H1 (cell line): Measurements from ENCODE around the gene MRPS12. TPM values are rescaled to one million over a fixed set of nuclear protein-coding genes. Genes with fewer than 3 reads are reported as not detected.

Experiments
- CTCF ChIA-PET: fragments of 300-600 bp; sonication (Branson Sonifier 250); formaldehyde crosslinking; loops from one replicate; lab custom pipeline; 2021; ENCODE audit not compliant: partially characterized antibody; lab: Charles Lee
- POLR2A ChIA-PET: fragments of 300-600 bp; sonication (Branson Sonifier 250); formaldehyde crosslinking; loops from one replicate; lab custom pipeline; 2021; ENCODE audit warnings: inconsistent platforms; ENCODE audit not compliant: partially characterized antibody; lab: Charles Lee
- DNase-seq, 2 experiments: peaks; one replicate each; pipeline versions ENCODE4 v3.0.0 to v3.0.0-alpha.2; 2010 to 2022; ENCODE audit warnings: low spot score in 2 of 2, low read depth in 1 of 2, mixed read lengths in 1 of 2
- FAIRE-seq: peaks from 2 replicates; lab custom pipeline; 2011; peaks lifted over from hg19 to GRCh38; lab: Jason Lieb, UNC
- H2AFZ ChIP-seq: 2 replicates; pipeline ENCODE4 v1.8.1; 2012; ENCODE audit warnings: low read length, inconsistent platforms
- H2AK5ac ChIP-seq: 2 replicates; pipeline ENCODE4 v1.6.1; 2013; ENCODE audit warnings: low read depth, low read length
- H2BK120ac ChIP-seq: replicated peaks from 2 replicates; pipeline ENCODE3; 2013; ENCODE audit warnings: low read depth, low read length, inconsistent platforms
- H2BK12ac ChIP-seq: 2 replicates; pipeline ENCODE4 v1.6.1; 2013; ENCODE audit warnings: low read depth, low read length
- H2BK15ac ChIP-seq: 2 replicates; pipeline ENCODE4 v1.6.1; 2013; ENCODE audit warnings: low read length
- H2BK20ac ChIP-seq: 2 replicates; pipeline ENCODE4 v1.6.1; 2013; ENCODE audit warnings: low read length
- H2BK5ac ChIP-seq: 2 replicates; pipeline ENCODE4 v1.6.1; 2013; ENCODE audit warnings: low read depth, low read length
- H3K14ac ChIP-seq: 2 replicates; pipeline ENCODE4 v1.6.1; 2013; ENCODE audit warnings: inconsistent platforms; ENCODE audit not compliant: insufficient read length
- H3K18ac ChIP-seq: 2 replicates; pipeline ENCODE4 v1.6.1; 2013; ENCODE audit warnings: low read length; ENCODE audit errors: extremely low read depth
- H3K23ac ChIP-seq: 2 replicates; pipeline ENCODE4 v1.6.1; 2013; ENCODE audit warnings: inconsistent platforms; ENCODE audit not compliant: insufficient read length
- H3K23me2 ChIP-seq: 2 replicates; pipeline ENCODE4 v1.6.1; 2013; ENCODE audit warnings: low read depth, low read length
- H3K27ac ChIP-seq: 2 replicates; pipeline ENCODE4 v1.6.1; 2011; ENCODE audit warnings: low read depth, low read length, inconsistent platforms
- H3K27me3 ChIP-seq, 4 experiments: replicated peaks in 1 of 4; 1 replicate in 1 of 4; 2 replicates in 3 of 4; pipeline versions ENCODE4 v1.6.1 to v1.8.1; 2011 to 2013; ENCODE audit warnings: low read length in 3 of 4, mild to moderate bottlenecking in 3 of 4, inconsistent platforms in 2 of 4, mixed read lengths in 2 of 4, moderate library complexity in 1 of 4; ENCODE audit not compliant: control insufficient read depth in 3 of 4, insufficient read depth in 3 of 4; ENCODE audit errors: extremely low read depth in 1 of 4
- H3K36me3 ChIP-seq, 4 experiments: 2 replicates each; pipeline versions ENCODE4 v1.6.1 to v1.8.1; 2011 to 2013; ENCODE audit warnings: mild to moderate bottlenecking in 4 of 4, low read length in 3 of 4, moderate library complexity in 2 of 4, control low read depth in 1 of 4, inconsistent platforms in 1 of 4; ENCODE audit not compliant: insufficient read depth in 4 of 4, control insufficient read depth in 2 of 4
- H3K4ac ChIP-seq: replicated peaks from 2 replicates; pipeline ENCODE3; 2013; ENCODE audit warnings: low read length, low read depth, mixed read lengths, inconsistent platforms; ENCODE audit not compliant: insufficient read length
- H3K4me1 ChIP-seq, 4 experiments: replicated peaks in 1 of 4; 1 replicate in 1 of 4; 2 replicates in 3 of 4; pipeline versions ENCODE4 v1.6.1 to v1.8.1; 2011 to 2013; ENCODE audit warnings: low read length in 3 of 4, inconsistent platforms in 2 of 4, mixed read lengths in 1 of 4; ENCODE audit not compliant: insufficient read depth in 4 of 4, control insufficient read depth in 3 of 4
- H3K4me2 ChIP-seq, 2 experiments: 2 replicates each; pipeline versions ENCODE4 v1.6.1 to v1.8.1; 2011 to 2013; ENCODE audit warnings: low read depth in 2 of 2, low read length in 2 of 2, control low read depth in 1 of 2, inconsistent platforms in 1 of 2, mild to moderate bottlenecking in 1 of 2; ENCODE audit not compliant: insufficient read depth in 1 of 2
- H3K4me3 ChIP-seq, 4 experiments: fragments of 200-600, 300-600 bp in 1 of 4; sonication (generic), shearing (Covaris generic), sonication (Bioruptor Twin) in 1 of 4; 2 replicates each; pipeline versions ENCODE4 v1.5.1 to v1.8.1; 2011 to 2016; ENCODE audit warnings: low read length in 4 of 4, low read depth in 3 of 4, control low read depth in 2 of 4, inconsistent platforms in 2 of 4, mild to moderate bottlenecking in 2 of 4, mixed read lengths in 1 of 4, moderate library complexity in 1 of 4; ENCODE audit not compliant: insufficient read depth in 2 of 4; ENCODE audit errors: extremely low read depth in 1 of 4
- H3K56ac ChIP-seq: replicated peaks from 2 replicates; pipeline ENCODE3; 2013; ENCODE audit warnings: low read depth, mild to moderate bottlenecking, mixed read lengths, low read length, inconsistent platforms; ENCODE audit not compliant: insufficient read length
- H3K79me1 ChIP-seq: 2 replicates; pipeline ENCODE4 v1.6.1; 2013; ENCODE audit warnings: low read depth, low read length, control low read depth
- H3K79me2 ChIP-seq, 2 experiments: 2 replicates each; pipeline versions ENCODE4 v1.6.1 to v1.8.1; 2012 to 2013; ENCODE audit warnings: low read length in 2 of 2, mild to moderate bottlenecking in 2 of 2, inconsistent platforms in 1 of 2; ENCODE audit not compliant: insufficient read depth in 2 of 2, control insufficient read depth in 1 of 2
- H3K9ac ChIP-seq, 4 experiments: replicated peaks in 1 of 4; 1 replicate in 1 of 4; 2 replicates in 3 of 4; pipeline versions ENCODE4 v1.6.1 to v1.8.1; 2011 to 2013; ENCODE audit warnings: low read depth in 3 of 4, low read length in 3 of 4, control low read depth in 2 of 4, mild to moderate bottlenecking in 2 of 4, moderate library complexity in 2 of 4, inconsistent platforms in 1 of 4; ENCODE audit errors: extremely low read depth in 1 of 4
- H3K9me3 ChIP-seq, 2 experiments: 2 replicates each; pipeline versions ENCODE4 v1.6.1 to v1.8.1; 2012 to 2013; ENCODE audit warnings: mild to moderate bottlenecking in 2 of 2, moderate library complexity in 2 of 2, control low read depth in 1 of 2, inconsistent platforms in 1 of 2, low read depth in 1 of 2, low read length in 1 of 2, mixed read lengths in 1 of 2; ENCODE audit not compliant: insufficient read depth in 2 of 2
- H4K20me1 ChIP-seq, 2 experiments: replicated peaks in 1 of 2; 2 replicates each; pipeline versions ENCODE3 to v1.8.1; 2011 to 2013; ENCODE audit warnings: inconsistent platforms in 2 of 2, low read length in 2 of 2, mild to moderate bottlenecking in 1 of 2; ENCODE audit not compliant: insufficient read depth in 2 of 2, control insufficient read depth in 1 of 2
- H4K5ac ChIP-seq: 2 replicates; pipeline ENCODE4 v1.6.1; 2013; ENCODE audit warnings: low read length, low read depth, mixed read lengths, inconsistent platforms; ENCODE audit not compliant: insufficient read length
- H4K8ac ChIP-seq: 2 replicates; pipeline ENCODE4 v1.8.0; 2013; ENCODE audit warnings: mild to moderate bottlenecking, moderate library complexity, low read length, inconsistent platforms; ENCODE audit not compliant: insufficient read depth; ENCODE audit errors: extremely low read depth
- H4K91ac ChIP-seq: replicated peaks from 2 replicates; pipeline ENCODE3; 2013; ENCODE audit warnings: low read length, mixed read lengths, inconsistent platforms; ENCODE audit not compliant: insufficient read length
- BCL11A ChIP-seq, 2 experiments: IDR thresholded peaks; one replicate each; pipeline ENCODE4 v1.6.1; 2011; ENCODE audit warnings: low read depth in 2 of 2, low read length in 2 of 2, mild to moderate bottlenecking in 2 of 2
- CBX8 ChIP-seq: fragments of 300-800, 300-1000 bp; sonication (generic); IDR thresholded peaks from 2 replicates; pipeline ENCODE4 v1.7.1; 2016; ENCODE audit warnings: low read depth, low read length, borderline replicate concordance
- EZH2 ChIP-seq: fragments of 200-600 bp; sonication (generic); IDR thresholded peaks from 2 replicates; pipeline ENCODE4 v1.7.1; 2012; ENCODE audit warnings: low read depth, mild to moderate bottlenecking, moderate library complexity, low read length, inconsistent platforms; ENCODE audit not compliant: severe bottlenecking
- FOSL1 ChIP-seq: IDR thresholded peaks from 2 replicates; pipeline ENCODE4 v1.6.1; 2011; ENCODE audit warnings: mild to moderate bottlenecking, low read depth, low read length, moderate library complexity; ENCODE audit not compliant: insufficient read depth
- JUN ChIP-seq: IDR thresholded peaks from 2 replicates; pipeline ENCODE4 v1.6.1; 2011; ENCODE audit warnings: low read depth, mild to moderate bottlenecking, improper control_type of control experiment, low read length
- KDM1A ChIP-seq: fragments of 200-600, 300-600 bp; sonication (generic); IDR thresholded peaks from 2 replicates; pipeline ENCODE4 v1.7.1; 2016; ENCODE audit warnings: mild to moderate bottlenecking, low read length, borderline replicate concordance
- KDM4A ChIP-seq: IDR thresholded peaks from one replicate; pipeline ENCODE4 v1.7.1; 2012; ENCODE audit warnings: low read depth, mild to moderate bottlenecking, moderate library complexity, low read length, inconsistent platforms; ENCODE audit not compliant: severe bottlenecking
- PHF8 ChIP-seq: fragments of 200-600 bp; sonication (generic); conservative IDR thresholded peaks from 2 replicates; pipeline ENCODE4 v1.7.1; 2012; ENCODE audit warnings: low read depth, mild to moderate bottlenecking, inconsistent platforms, low read length, moderate library complexity
- POLR2AphosphoS5 ChIP-seq: IDR thresholded peaks from 2 replicates; pipeline ENCODE4 v1.6.1; 2011; ENCODE audit warnings: low read depth, low read length
- RFX5 ChIP-seq: IDR thresholded peaks from 2 replicates; pipeline ENCODE4 v1.6.1; 2011; ENCODE audit warnings: low read depth, low read length, improper control_type of control experiment, borderline replicate concordance
- TCF12 ChIP-seq: IDR thresholded peaks from 2 replicates; pipeline ENCODE4 v1.6.1; 2011; ENCODE audit warnings: low read depth, mild to moderate bottlenecking, low read length
- ZNF274 ChIP-seq: IDR thresholded peaks from 2 replicates; pipeline ENCODE4 v1.7.0; 2012; ENCODE audit warnings: low read length, borderline replicate concordance; ENCODE audit errors: extremely low read depth
- whole genome bisulfite sequencing, 2 experiments: shearing (Covaris generic) in 1 of 2; methylation state at CpG; one replicate each; pipeline versions ENCODE4 v1.1.6 to v1.1.7; 2013 to 2015; ENCODE audit warnings: low lambda C conversion rate in 2 of 2, mixed read lengths in 2 of 2, inconsistent platforms in 1 of 2, low coverage in 1 of 2, missing lambda C conversion rate in 1 of 2; ENCODE audit not compliant: insufficient replicate concordance in 2 of 2, insufficient coverage in 1 of 2, insufficient read length in 1 of 2; ENCODE audit errors: extremely low coverage in 1 of 2, missing lambda C conversion rate in 1 of 2; 5-methylcytosine and 5-hydroxymethylcytosine counted together
- polyA plus RNA-seq, 7 experiments: library from polyadenylated mRNA; depleted of rRNA in 3 of 7; stranded (reverse) in 5 of 7; unstranded in 2 of 7; fragments of >200 nt in 5 of 7; fragments of 200-250 nt in 2 of 7; gene quantifications; 1 replicate in 5 of 7; 2 replicates in 1 of 7; 4 replicates in 1 of 7; pipeline versions ENCODE4 v1.2.1 to v1.2.3, GENCODE V29; 2011 to 2013; ENCODE audit warnings: missing spikeins in 2 of 7, mixed read lengths in 2 of 7
- total RNA-seq: library from RNA; stranded (reverse); fragmentation: NEBNext Ultra II Directional; extraction: Animal tissue kit (Norgen Biotek cat#: 25700); gene quantifications from 2 replicates; pipeline ENCODE4 v1.2.1, GENCODE V29; 2021

MRPS12 gene
- total and polyA plus RNA-seq, 2 of the 8 experiments (the other 6 are each of a cell fraction or from before 2014, with no cell fraction given) = 79.0 to 175 TPM

- H2AFZ ChIP-seq = no peak overlapping the region
- H3K79me1 ChIP-seq = peaks cover 3% of the 10 kb centered on the region
- H3K9ac ChIP-seq = no peak overlapping the region
- H3K18ac ChIP-seq = no peak overlapping the region
- no peak for FAIRE-seq
- H3K36me3 ChIP-seq = peaks cover 10 to 43% (median 25%) of the 10 kb centered on the region in 4 experiments
- no peak overlapping the region for H3K56ac ChIP-seq
- no peak overlapping the region for H4K91ac ChIP-seq
- H3K14ac ChIP-seq = no peak overlapping the region
- H3K27ac ChIP-seq = no peak overlapping the region
- WGBS, 2 experiments = 83% methylated on average over 14 of the region's 14 CpGs; no CpG with 5 or more reads in 1 of the 2 experiments
- H2BK5ac ChIP-seq = no peak overlapping the region
- H2BK12ac ChIP-seq = no peak overlapping the region
- no peak for DNase-seq
- no peak overlapping the region for H3K4ac ChIP-seq
- H2BK120ac ChIP-seq = no peak overlapping the region
- H2BK15ac ChIP-seq = no peak overlapping the region; the same call in 1 of the 2 replicates
- peaks cover 0 to 10% of the 10 kb centered on the region in 2 experiments for H4K20me1 ChIP-seq
- H3K23me2 ChIP-seq = peaks cover 6% of the 10 kb centered on the region; the same call in 1 of the 2 replicates
- no peak overlapping the region for H4K8ac ChIP-seq
- no peaks in the 10 kb centered on the region for H3K4me1 ChIP-seq
- no peak overlapping the region for H2BK20ac ChIP-seq
- no peaks in the 10 kb centered on the region; a peak in 1 of 4 replicates for H3K79me2 ChIP-seq
- ChIA-PET POLR2A (interaction anchor here (0.6 to 1.8 kb wide), 6 partner anchors 9 to 72 kb away, joined by 3 to 9 read pairs (median 5); partner anchors contain the start of genes CCER2, MRPS12 and SARS2), CTCF (interaction anchor here (1.5 kb wide), 1 partner anchor 9 kb away, joined by 7 read pairs; the partner anchor contains the start of genes MRPS12 and SARS2)
- no peak overlapping the region; the same call in 1 of the 2 replicates for H2AK5ac ChIP-seq
- H3K23ac ChIP-seq = no peak overlapping the region
- no peaks in the 10 kb centered on the region for H3K9me3 ChIP-seq
- no peak overlapping the region for H3K4me2 ChIP-seq
- no peaks in the 10 kb centered on the region for H3K27me3 ChIP-seq
- H4K5ac ChIP-seq = no peak overlapping the region
- H3K4me3 ChIP-seq = no peak overlapping the region
- TF ChIP-seq JUN (no peak), PHF8 (no peak), KDM4A (no peak), ZNF274 (no peak), FOSL1 (no peak), TCF12 (no peak), CBX8 (no peak), POLR2AphosphoS5 (no peak), RFX5 (no peak), BCL11A (IDR thresholded peaks at IDR 0.05; ENCODE audit: low read depth in 2 of 2, low read length in 2 of 2) (no peak), KDM1A (no peak), EZH2 (no peak)
Observed at GRCh38 chr19:38920602-38921419, 9.9 kb upstream of the MRPS12 start.
